Measurements from ENCODE around the gene HS3ST4.

The HS3ST4 gene

DNA sequence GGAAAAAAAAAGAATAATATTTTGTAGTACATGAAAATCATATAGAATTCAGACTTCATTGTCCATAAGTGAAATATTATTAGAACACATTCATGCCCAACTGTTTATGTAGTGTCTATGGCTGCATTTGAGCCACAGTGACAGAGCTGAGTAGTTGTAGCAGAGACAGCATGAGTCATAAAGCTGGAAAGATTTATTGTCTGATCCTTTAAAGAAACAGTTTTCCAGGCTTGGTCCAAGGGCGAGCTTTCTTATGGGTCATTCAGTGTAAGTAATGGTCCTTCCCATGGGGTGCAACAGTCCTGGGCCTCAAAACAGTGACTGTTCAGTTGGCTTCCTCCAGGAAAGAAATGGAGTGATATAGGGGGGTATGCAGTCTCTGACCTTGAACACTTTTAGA, 260.2 kb downstream of the HS3ST4 start:
- Histone ChIP-seq H3K36me3 (ENCODE audit: insufficient read depth, low read length) (no peaks in the 10 kb centered on the region), H3K9me3 (ENCODE audit: low read length) (no peaks in the 10 kb centered on the region), H2AFZ (ENCODE audit: low read depth, low read length) (no peak overlapping the region), H3K4me3 (ENCODE audit: low read length) (no peak overlapping the region), H3K4me1 (ENCODE audit: insufficient read depth, low read length) (no peaks in the 10 kb centered on the region), H3K27me3 (ENCODE audit: insufficient read depth, low read length) (no peaks in the 10 kb centered on the region)

DNA sequence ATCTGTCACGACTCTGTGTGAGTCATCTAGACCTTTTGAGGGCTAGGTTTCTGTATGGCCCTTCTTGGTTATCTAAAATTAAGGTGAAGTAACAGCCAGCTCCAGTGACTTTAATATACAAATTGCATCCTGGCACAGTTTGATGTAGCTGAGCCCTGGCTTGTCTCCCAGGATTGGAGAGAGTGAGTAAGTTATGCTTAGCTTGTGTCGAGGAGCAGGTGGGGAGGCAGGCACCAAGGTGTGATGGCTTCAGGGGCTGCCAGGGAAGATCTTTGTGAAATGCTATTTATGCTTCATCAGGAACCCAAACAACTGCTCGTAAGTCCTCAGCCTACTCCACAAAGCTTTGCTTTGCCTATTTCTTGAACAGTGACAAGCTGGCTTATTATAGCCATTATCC, 261.2 kb downstream of the HS3ST4 start:
- Histone ChIP-seq H2AFZ (ENCODE audit: low read depth, low read length) (no peak overlapping the region), H3K27me3 (ENCODE audit: insufficient read depth, low read length) (no peaks in the 10 kb centered on the region)

DNA sequence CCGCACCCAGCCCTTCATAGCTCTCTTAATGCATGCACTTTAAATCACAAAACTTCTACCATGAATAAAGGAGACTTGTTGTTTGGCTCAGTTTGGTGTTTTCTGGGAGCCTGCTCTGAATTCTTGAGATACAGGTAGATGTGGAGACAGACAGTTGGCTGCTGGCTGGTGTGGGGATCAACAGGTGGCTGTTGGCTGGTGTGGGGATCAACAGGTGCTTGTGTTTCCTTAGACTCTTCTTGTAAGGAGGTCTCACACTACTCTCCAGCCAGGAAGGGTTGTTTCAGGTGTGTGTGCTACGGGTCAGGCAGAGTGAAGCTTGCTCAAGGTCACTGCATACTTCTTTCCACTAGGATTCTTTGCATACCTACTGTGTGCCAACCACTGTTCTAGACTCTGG, 265.9 kb downstream of the HS3ST4 start:
- Histone ChIP-seq H3K36me3 (ENCODE audit: insufficient read depth, low read length) (no peaks in the 10 kb centered on the region), H3K4me1 (ENCODE audit: insufficient read depth, low read length) (no peaks in the 10 kb centered on the region), H3K9me3 (ENCODE audit: low read length) (no peaks in the 10 kb centered on the region), H3K4me3 (ENCODE audit: low read length) (no peak overlapping the region), H3K27me3 (ENCODE audit: insufficient read depth, low read length) (no peaks in the 10 kb centered on the region), H2AFZ (ENCODE audit: low read depth, low read length) (no peak overlapping the region)

More for the DNA sequence above, 261.2 kb downstream of the HS3ST4 start:
- Histone ChIP-seq H3K4me1 (ENCODE audit: insufficient read depth, low read length) (no peaks in the 10 kb centered on the region), H3K4me3 (ENCODE audit: low read length) (no peak overlapping the region), H3K9me3 (ENCODE audit: low read length) (no peaks in the 10 kb centered on the region), H3K36me3 (ENCODE audit: insufficient read depth, low read length) (no peaks in the 10 kb centered on the region)

DNA sequence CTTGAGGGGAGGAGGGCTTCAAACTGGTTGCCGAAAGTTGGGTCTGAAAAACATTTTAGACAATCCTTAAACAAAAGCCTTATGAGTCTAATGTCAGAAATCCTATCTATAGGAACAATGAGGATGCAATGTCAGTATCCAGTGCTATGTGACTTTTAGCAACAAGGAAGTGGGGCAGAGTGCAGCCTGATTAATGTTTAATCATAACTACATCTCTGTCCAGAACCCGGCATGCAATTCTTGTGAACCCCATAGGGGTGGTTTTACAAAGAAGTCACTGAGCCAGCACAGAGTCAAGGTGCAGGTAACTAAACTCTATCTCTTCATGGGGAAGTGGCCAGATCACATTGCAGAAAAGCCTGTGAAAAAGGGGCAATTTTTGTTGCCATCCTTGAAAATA, 267.5 kb downstream of the HS3ST4 start:
- H3K9me3 ChIP-seq (ENCODE audit: low read length): no peaks in the 10 kb centered on the region
- no peaks in the 10 kb centered on the region for H3K4me1 ChIP-seq (ENCODE audit: insufficient read depth, low read length)
- no peak overlapping the region for H2AFZ ChIP-seq (ENCODE audit: low read depth, low read length)
- H3K36me3 ChIP-seq (ENCODE audit: insufficient read depth, low read length): no peaks in the 10 kb centered on the region
- H3K27me3 ChIP-seq (ENCODE audit: insufficient read depth, low read length): no peaks in the 10 kb centered on the region
- no peak overlapping the region for H3K4me3 ChIP-seq (ENCODE audit: low read length)

DNA sequence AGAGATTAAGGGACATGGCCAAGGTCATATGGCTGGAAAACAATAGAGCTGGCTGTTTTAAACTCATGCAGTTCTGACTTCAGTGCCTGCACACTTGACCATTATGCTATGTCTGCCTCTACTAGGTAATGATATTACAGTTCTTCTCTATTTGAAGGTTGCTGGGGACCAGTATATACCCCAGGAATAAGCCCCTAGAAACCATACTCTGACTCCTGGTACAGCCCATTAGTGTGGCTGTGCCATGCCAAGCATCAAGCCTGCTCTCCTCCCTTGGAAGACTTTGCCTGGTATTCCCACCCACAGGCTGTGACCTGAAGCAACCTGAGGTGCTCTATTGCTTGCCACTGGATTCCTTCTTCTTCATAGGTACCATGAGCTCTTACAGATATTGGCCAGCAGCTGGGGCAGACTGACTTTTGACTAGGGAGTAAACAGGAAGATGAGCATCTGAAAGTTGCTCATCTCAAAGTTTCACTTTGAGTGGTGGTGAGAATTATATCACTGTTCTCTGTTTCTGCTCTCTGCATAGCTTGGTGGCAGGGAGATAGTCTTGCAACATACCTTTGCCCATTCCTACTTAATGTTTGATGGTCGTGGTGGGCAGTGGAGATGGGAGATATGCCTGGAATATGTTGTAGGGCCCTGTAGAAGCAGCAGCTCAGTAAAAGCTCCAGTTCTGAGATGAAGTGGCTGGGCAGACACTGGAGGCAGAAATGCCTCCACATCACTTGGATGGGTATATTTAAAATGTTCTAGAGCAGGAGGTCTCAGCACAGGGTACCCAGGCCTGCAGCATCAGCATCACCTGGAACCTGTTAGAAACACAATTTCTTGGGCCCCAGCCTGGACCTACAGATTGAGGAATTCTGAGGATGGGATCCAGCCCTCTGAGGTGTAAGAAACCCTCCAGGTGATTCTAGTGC, 274.7 kb downstream of the HS3ST4 start:
- Histone ChIP-seq H3K9me3 (ENCODE audit: low read length) (no peaks in the 10 kb centered on the region), H3K4me3 (ENCODE audit: low read length) (no peak overlapping the region), H3K36me3 (ENCODE audit: insufficient read depth, low read length) (no peaks in the 10 kb centered on the region)

DNA sequence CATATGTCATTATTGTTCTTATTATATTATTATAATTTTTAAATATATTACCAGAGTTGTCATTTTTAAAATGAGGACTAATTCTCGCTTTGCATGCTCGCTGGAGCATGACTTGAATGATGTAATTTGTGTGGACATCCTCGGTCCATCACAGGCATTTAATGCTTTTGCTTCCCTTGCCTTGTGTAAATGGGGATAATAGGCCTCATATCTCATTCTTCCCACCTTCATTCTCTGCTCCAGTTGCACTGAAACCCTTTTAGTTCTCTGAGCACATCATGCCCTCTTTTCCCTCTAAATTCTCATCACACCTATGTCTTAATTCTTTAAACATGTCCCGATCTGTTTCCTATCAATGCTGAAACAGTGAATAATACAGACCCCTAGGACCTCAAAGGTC, 285.4 kb downstream of the HS3ST4 start:
- no peaks in the 10 kb centered on the region for H3K4me1 ChIP-seq (ENCODE audit: insufficient read depth, low read length)
- H2AFZ ChIP-seq (ENCODE audit: low read depth, low read length): no peak overlapping the region
- no peaks in the 10 kb centered on the region for H3K27me3 ChIP-seq (ENCODE audit: insufficient read depth, low read length)
- H3K4me3 ChIP-seq (ENCODE audit: low read length): no peak overlapping the region
- no peaks in the 10 kb centered on the region for H3K9me3 ChIP-seq (ENCODE audit: low read length)
- no peaks in the 10 kb centered on the region for H3K36me3 ChIP-seq (ENCODE audit: insufficient read depth, low read length)

More for the DNA sequence above, 274.7 kb downstream of the HS3ST4 start:
- Histone ChIP-seq H3K4me1 (ENCODE audit: insufficient read depth, low read length) (no peaks in the 10 kb centered on the region), H2AFZ (ENCODE audit: low read depth, low read length) (no peak overlapping the region), H3K27me3 (ENCODE audit: insufficient read depth, low read length) (no peaks in the 10 kb centered on the region)

DNA sequence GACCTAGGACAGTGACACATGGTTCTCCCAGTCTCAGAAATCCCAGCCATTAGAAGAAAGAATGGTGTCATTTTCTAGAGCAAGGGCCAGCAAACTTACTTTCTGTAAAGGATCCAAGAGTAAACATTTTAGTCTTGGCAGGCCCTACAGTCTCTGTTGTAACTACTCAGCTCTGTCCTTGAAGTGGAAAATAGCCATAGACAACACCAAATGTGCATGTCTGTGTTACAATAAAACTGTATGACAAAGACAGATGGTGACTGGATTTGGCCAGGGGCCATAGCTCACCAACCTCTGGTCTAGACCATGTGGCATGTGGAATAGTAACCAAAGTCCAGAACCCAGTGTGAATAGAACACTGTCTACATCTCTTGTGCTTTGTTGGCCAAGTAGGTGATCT, 286.5 kb downstream of the HS3ST4 start:
- Histone ChIP-seq H3K36me3 (ENCODE audit: insufficient read depth, low read length) (no peaks in the 10 kb centered on the region), H2AFZ (ENCODE audit: low read depth, low read length) (no peak overlapping the region), H3K27me3 (ENCODE audit: insufficient read depth, low read length) (no peaks in the 10 kb centered on the region), H3K4me1 (ENCODE audit: insufficient read depth, low read length) (no peaks in the 10 kb centered on the region), H3K4me3 (ENCODE audit: low read length) (no peak overlapping the region), H3K9me3 (ENCODE audit: low read length) (no peaks in the 10 kb centered on the region)

DNA sequence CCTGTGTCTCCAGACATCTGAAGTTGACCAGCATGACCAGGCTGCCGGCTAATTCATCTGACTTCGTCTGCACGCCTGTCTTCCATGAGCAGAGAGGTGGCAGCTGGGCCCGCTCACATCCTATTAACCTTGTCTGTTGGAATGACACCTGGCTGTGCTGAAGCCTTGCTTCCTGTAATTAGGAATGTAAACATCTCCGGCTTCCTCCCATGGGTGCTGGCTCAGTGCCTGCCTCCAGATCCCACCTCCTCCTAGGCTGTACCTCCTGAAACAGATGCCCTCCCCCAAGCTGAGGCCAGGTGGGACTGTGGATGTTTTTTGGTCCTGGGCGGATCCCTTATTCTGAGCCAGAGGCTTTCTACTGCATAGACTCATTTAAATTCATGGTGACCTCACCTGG, 296.3 kb downstream of the HS3ST4 start:
- H2AFZ ChIP-seq (ENCODE audit: low read depth, low read length): no peak overlapping the region
- H3K27me3 ChIP-seq (ENCODE audit: insufficient read depth, low read length): no peaks in the 10 kb centered on the region
- H3K36me3 ChIP-seq (ENCODE audit: insufficient read depth, low read length): no peaks in the 10 kb centered on the region
- no peaks in the 10 kb centered on the region for H3K4me1 ChIP-seq (ENCODE audit: insufficient read depth, low read length)
- no peak overlapping the region for H3K4me3 ChIP-seq (ENCODE audit: low read length)
- no peaks in the 10 kb centered on the region for H3K9me3 ChIP-seq (ENCODE audit: low read length)

DNA sequence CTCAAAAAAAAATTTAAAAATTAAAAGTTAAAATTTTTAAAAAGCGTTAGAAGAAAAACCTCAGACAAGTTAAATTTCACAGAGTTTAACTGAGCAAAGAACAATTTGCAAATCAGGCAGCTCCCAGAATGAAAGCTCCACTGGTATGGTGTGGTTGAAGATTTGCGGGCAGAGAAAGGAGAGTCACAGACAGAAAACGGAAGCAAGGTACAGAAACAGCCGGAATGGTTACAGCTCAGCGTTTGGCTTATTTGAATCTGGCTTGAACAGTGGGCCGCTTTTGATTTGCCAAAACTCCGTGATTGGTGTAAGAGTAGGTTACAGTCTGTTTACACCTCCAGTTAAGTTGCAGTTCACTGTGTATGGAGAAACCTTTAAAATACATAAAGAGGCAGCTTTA, 297.1 kb downstream of the HS3ST4 start:
- no peak overlapping the region for H2AFZ ChIP-seq (ENCODE audit: low read depth, low read length)
- H3K4me3 ChIP-seq (ENCODE audit: low read length): no peak overlapping the region
- H3K36me3 ChIP-seq (ENCODE audit: insufficient read depth, low read length): no peaks in the 10 kb centered on the region
- H3K27me3 ChIP-seq (ENCODE audit: insufficient read depth, low read length): no peaks in the 10 kb centered on the region
- H3K4me1 ChIP-seq (ENCODE audit: insufficient read depth, low read length): no peaks in the 10 kb centered on the region
- H3K9me3 ChIP-seq (ENCODE audit: low read length): no peaks in the 10 kb centered on the region

DNA sequence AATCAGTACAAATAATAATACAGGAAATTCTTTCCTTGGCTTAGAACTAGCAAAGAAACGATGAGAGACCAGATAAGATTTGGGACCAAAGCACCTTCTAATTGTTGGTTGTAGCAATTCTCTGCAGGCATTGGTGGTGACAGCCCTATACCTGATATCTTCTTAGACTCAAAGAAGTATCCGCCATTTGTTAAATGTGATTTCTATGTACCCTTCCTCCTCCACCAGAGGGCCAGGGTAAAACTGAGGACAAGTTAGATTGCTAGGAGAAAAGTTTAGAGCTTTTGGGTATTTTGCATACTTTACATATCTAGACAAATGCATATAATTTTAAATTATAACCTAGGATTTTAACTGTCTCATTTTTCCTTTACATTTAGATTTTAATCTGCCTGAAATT, 304.3 kb downstream of the HS3ST4 start:
- Histone ChIP-seq H3K36me3 (ENCODE audit: insufficient read depth, low read length) (no peaks in the 10 kb centered on the region), H3K4me1 (ENCODE audit: insufficient read depth, low read length) (no peaks in the 10 kb centered on the region), H3K4me3 (ENCODE audit: low read length) (no peak overlapping the region), H2AFZ (ENCODE audit: low read depth, low read length) (no peak overlapping the region), H3K27me3 (ENCODE audit: insufficient read depth, low read length) (no peaks in the 10 kb centered on the region), H3K9me3 (ENCODE audit: low read length) (no peaks in the 10 kb centered on the region)

DNA sequence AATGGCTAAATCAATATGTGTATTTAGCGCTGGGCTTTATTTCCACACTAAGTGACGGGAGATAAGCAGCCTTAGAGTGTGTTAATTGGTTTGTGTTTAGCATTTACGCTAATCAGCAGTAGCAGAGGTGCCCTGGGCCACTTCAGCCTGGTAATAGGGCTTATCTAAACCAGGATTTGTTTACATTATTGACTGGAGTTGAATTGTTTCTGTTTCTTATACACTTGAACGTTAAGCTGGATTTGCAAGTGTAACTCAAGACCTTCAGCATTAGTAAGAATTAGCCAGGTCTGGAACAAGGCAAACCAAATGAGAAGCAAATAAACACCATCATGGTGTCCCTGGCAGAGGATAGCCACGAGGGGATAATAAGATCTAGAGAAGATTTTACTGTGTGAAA, 313.6 kb downstream of the HS3ST4 start:
- Histone ChIP-seq H3K4me1 (ENCODE audit: insufficient read depth, low read length) (no peaks in the 10 kb centered on the region), H3K27me3 (ENCODE audit: insufficient read depth, low read length) (no peaks in the 10 kb centered on the region), H3K36me3 (ENCODE audit: insufficient read depth, low read length) (no peaks in the 10 kb centered on the region), H2AFZ (ENCODE audit: low read depth, low read length) (no peak overlapping the region), H3K9me3 (ENCODE audit: low read length) (no peaks in the 10 kb centered on the region), H3K4me3 (ENCODE audit: low read length) (no peak overlapping the region)

DNA sequence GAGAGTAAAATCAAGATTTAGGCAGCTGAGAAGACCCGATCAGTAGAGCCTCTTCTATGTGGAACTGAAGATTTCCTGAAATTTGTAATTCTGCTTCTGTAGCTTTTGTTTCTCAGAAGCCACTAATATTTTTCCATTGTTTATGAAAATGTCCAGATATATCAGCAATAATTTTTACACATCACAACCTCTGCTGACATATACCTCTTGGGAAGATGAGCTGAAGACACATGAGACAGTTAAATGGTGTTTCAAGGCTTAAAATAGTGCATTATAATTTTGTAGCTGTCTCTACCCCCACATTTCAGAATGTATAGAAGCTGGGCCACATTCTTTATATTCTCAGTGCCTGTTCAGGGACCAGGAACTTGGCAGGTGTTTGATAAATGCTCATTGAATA, 320.6 kb downstream of the HS3ST4 start:
- Histone ChIP-seq H3K27me3 (ENCODE audit: insufficient read depth, low read length) (no peaks in the 10 kb centered on the region), H3K4me3 (ENCODE audit: low read length) (no peak overlapping the region), H2AFZ (ENCODE audit: low read depth, low read length) (no peak overlapping the region), H3K4me1 (ENCODE audit: insufficient read depth, low read length) (no peaks in the 10 kb centered on the region), H3K9me3 (ENCODE audit: low read length) (no peaks in the 10 kb centered on the region), H3K36me3 (ENCODE audit: insufficient read depth, low read length) (no peaks in the 10 kb centered on the region)

DNA sequence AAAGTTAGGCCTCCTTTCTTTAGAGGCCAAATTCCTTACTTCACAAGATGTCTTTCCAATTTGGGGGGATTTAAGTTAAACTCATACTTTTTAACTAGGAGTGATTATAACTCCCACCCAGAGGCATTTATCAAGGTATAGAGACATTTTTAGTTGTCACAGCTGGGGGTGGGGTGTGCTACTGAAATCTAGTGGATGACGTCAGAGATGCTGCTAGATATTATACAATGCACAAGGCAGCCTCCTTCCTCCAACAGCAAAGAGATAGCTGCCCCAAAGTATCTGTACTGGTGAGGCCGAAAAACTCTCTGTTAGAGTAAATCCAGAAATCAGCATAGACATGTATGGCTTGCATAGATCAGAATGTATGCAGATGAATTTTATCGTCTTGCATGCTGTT, 324.0 kb downstream of the HS3ST4 start:
- H3K4me3 ChIP-seq (ENCODE audit: low read length): no peak overlapping the region
- no peaks in the 10 kb centered on the region for H3K27me3 ChIP-seq (ENCODE audit: insufficient read depth, low read length)
- H3K36me3 ChIP-seq (ENCODE audit: insufficient read depth, low read length): no peaks in the 10 kb centered on the region
- H2AFZ ChIP-seq (ENCODE audit: low read depth, low read length): no peak overlapping the region
- H3K4me1 ChIP-seq (ENCODE audit: insufficient read depth, low read length): no peaks in the 10 kb centered on the region
- no peaks in the 10 kb centered on the region for H3K9me3 ChIP-seq (ENCODE audit: low read length)

DNA sequence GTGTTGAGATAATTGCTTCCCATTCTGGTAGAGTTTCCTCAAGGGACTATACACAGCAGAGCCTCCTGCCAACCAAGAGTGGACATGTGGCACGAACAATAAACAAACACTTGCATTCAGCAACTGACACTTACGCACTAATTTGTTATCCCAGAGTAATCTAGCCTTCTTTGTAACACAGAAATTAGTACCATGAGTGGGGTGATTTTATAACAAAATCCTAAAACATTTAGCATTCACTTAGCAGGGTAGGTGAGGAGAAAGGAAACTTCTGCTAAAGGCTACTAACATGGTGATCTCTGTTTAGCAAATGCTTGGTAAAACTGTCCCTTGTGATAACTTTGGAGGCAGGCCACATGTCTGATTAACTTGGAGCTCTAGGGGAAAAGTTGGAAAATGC, 325.2 kb downstream of the HS3ST4 start:
- H3K4me3 ChIP-seq (ENCODE audit: low read length): no peak overlapping the region
- H3K4me1 ChIP-seq (ENCODE audit: insufficient read depth, low read length): no peaks in the 10 kb centered on the region
- no peaks in the 10 kb centered on the region for H3K27me3 ChIP-seq (ENCODE audit: insufficient read depth, low read length)
- no peak overlapping the region for H2AFZ ChIP-seq (ENCODE audit: low read depth, low read length)
- H3K36me3 ChIP-seq (ENCODE audit: insufficient read depth, low read length): no peaks in the 10 kb centered on the region
- H3K9me3 ChIP-seq (ENCODE audit: low read length): no peaks in the 10 kb centered on the region

Measured in neuron (in vitro differentiated cells).